GM12892 (cell line): ENCODE data around the gene HTRA2.

Experiments used
- POLR2A ChIP-seq: IDR thresholded peaks from 2 replicates; pipeline ENCODE4 v1.6.1; 2011; ENCODE audit warnings: low read depth, low read length, control low read depth
- POLR2AphosphoS5 ChIP-seq: IDR thresholded peaks from 2 replicates; pipeline ENCODE4 v1.6.1; 2011; ENCODE audit warnings: low read depth, low read length, control low read depth

DNA sequence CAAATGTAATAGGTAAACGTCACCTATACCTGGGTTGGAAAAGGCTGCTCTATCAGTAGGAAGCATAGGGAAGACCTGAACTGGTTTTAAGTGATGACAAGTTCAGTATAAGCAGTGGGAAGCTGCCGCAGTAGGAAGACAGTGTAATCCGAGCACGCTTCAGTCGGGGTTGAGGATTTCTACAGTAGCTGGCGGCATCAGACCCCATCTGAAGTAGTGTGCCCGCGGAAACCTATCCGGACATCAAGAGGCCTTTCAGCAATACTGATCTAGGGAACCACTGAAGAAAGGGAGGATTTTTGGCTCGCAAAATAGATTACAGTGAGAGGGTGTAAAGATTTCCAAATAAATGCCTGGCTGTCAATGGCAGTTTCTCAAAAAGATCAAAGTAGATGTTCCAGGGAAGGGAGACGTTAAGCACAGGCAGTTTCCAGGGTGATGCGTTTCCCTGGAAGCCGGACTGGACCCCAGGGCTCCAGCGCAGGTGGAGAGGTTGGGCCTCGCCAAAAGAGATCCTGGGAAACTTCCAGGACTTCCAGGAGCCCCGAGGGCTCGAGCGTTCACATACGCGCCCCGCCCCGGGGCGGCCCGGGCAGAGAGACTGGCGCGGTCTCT lies 18.7 kb downstream of the HTRA2 start:
- TF ChIP-seq POLR2AphosphoS5 (no peak), POLR2A (no peak)
